Epithelial cell of prostate (primary cell): ENCODE measurements around the gene RLN3.

Experiments used
- DNase-seq: peaks from one replicate; pipeline ENCODE4 v3.0.0-alpha.2; 2011; ENCODE audit warnings: low read depth, low spot score
- H3K27ac ChIP-seq: fragments of 450-650 bp; 2 replicates; pipeline ENCODE4 v1.5.1; 2017; ENCODE audit warnings: mild to moderate bottlenecking

RLN3 gene

DNA sequence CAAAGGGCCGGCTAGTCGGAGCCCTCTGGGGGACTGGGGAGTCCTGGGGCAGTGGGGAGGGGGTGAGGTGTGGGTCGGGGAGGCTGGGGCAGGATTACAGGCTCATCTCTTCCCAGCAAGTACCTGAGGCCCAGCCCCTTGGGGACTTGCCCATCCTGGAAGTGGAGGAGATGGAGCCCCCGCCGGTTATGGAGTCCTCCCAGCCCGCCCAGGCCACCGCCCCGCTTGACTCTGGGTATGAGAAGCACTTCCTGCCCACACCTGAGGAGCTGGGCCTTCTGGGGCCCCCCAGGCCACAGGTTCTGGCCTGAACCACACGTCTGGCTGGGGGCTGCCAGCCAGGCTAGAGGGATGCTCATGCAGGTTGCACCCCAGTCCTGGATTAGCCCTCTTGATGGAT lies 24.0 kb downstream of the RLN3 start:
- no peak overlapping the region for H3K27ac ChIP-seq

DNA sequence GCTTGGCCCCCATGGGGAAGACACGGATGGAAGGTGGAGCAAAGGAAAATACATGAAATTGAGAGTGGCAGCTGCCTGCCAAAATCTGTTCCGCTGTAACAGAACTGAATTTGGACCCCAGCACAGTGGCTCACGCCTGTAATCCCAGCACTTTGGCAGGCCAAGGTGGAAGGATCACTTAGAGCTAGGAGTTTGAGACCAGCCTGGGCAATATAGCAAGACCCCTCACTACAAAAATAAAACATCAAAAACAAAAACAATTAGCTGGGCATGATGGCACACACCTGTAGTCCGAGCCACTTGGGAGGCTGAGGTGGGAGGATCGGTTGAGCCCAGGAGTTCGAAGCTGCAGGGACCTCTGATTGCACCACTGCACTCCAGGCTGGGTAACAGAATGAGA lies 24.5 kb downstream of the RLN3 start:
- DNase-seq = no peak

More for the DNA sequence above, 24.0 kb downstream of the RLN3 start:
- no peak for DNase-seq

DNA sequence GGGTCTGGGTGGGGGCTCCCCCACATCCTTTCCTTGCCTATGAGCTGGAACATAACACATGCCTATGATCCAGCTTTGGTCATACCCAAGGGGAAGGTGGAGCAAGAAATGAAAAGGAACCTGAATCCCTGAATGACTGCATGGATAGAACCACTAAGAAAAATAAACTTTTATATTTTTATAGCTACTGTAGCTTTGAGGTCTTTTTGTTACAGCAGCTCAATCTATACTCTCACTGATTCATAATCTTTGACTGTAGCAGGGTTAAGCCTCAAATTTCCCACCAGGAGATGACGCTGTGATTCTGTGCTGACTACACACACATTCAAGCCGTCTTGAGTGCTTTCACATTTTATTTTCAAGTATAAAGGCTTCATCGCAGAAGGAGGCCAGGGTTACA lies 25.1 kb downstream of the RLN3 start:
- no peak for DNase-seq
- H3K27ac ChIP-seq = no peak overlapping the region

More for the DNA sequence above, 24.5 kb downstream of the RLN3 start:
- H3K27ac ChIP-seq = no peak overlapping the region

DNA sequence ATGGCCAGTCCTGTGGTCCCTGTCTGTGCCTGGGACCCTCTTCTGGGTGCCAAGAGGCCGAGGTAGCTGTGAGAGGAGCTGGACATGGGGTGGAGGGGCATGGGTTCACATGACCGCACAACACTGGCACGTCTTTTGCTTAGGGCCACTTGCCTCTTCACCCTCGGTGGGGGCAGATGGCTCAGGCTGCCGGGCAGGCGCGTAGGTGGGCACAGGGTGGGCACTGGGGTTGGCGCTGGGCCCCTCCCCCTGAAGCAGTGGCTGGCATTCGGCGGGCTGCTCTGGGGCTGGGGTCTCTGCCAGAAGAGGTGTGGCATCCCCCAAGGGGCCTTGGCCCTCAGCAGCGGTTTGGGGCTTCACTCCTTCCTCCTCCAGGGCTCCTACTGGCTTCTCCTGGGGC lies 25.6 kb downstream of the RLN3 start:
- H3K27ac ChIP-seq = no peak overlapping the region

DNA sequence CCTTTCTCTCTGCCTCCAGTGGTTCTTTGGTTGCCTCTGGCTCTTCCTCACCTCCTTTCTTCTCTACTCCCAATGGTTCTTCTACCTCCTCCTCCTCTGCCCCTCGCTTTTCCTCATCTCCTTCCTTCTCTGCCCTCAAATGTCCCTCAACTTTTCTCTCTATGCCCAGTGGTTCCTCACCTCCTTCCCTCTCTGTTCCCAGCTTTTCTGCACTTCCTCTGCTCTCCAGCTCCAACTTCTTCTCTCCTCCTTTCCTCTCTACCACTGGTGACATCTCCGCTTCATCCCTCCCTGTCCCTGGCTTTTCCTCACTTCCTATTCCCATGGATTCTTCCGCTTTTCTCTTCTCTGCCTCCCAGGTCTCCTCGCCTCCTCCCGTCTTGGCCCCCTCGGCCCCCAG lies 26.2 kb downstream of the RLN3 start:
- no peak for DNase-seq
- H3K27ac ChIP-seq = no peak overlapping the region

More for the DNA sequence above, 25.6 kb downstream of the RLN3 start:
- DNase-seq = no peak

DNA sequence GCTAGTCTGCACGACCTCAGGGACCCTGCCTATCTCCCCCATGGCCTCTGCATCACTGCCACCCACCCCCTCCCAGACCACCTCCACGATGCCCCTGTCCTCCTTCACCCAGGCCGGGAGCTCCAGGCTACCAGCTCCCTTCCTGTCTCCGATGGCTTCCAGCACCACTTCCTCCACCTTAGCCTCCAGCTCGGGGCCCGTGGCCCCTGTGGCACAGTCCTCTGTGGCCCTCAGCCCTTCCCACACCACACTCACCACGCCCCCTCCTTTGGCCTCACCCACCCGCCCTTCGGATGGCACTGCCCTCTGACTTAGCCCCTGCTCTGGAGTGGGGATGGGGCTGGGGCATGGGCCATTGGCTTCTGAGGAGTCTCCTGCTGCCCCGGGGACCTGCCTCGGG lies 26.8 kb downstream of the RLN3 start:
- no peak overlapping the region for H3K27ac ChIP-seq
- DNase-seq = no peak

DNA sequence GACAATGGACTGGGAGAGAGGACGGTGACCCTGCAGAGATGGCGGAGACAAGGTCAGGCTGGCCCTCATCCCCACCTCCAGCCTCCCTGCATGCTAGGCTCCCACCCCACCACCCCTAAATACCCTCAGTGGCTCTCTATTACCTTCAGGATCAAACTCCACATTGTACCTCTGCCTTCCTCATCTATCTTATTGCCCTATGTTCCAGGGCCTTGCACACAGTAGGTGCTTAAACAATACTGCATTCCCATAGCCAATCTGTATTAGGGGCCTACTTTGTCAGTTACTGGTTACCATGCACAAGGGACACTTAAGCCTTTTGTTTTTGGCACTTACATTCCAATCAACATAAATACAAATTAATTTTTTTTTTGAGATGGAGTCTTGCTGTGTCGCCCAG lies 27.4 kb downstream of the RLN3 start:
- no peak overlapping the region for H3K27ac ChIP-seq
- DNase-seq = no peak

DNA sequence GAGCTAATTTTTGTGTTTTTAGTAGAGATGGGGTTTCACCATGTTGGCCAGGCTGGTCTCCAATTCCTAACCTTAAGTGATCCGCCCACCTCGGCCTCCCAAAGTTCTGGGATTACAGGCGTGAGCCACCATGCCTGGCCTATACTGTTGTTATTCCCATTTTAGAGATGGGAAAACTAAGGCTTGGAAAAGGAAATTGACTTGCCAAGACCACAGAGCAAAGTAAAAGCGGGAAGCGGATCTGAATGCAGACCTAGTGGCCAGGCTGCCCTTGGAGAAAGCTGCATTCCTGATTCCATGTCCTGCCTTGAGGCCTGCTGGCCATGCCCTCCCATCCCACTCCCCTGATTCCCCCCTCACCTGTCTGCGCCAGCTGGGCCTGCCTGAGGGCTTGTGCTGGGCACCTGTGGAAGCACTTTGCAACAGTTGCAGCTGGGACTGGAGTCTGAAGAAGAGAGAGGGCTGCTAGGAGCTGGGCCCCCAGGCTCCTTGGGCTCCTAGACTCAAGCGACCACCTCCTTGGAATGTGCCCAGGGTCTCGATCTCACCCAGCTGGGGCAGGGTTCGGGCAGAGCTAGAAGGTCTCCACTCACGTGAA lies 28.2 kb downstream of the RLN3 start:
- no peak overlapping the region for H3K27ac ChIP-seq
- DNase-seq = no peak

DNA sequence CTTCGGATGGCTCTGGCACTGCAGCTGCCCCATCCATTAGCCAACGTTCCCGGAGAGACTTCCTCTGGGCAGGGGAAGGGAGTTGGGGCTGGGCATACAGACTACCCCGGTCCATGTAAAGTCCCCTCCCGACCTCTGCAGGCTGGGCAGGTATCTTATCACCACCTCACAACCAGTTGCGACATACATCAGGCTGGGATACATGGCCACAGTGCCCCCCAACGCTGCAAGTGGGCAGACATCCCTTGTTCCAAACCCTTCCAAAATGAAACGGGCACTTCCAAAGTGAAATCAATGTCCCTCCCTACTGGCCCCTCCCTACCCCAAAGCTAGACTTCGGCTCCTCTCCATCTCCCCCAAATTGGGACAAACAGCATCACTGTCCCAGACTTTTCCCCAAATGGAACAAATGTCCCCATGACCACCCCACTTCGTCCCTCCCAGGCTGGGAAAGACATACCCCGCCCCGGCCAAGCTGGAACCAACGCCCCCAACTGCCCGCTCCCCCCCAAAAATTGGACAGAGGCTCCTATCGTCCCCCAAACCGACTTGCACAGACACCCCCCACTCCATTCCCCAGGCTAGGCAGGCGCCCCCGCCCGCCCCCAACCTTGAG lies 28.9 kb downstream of the RLN3 start:
- no peak overlapping the region for H3K27ac ChIP-seq
- no peak for DNase-seq

DNA sequence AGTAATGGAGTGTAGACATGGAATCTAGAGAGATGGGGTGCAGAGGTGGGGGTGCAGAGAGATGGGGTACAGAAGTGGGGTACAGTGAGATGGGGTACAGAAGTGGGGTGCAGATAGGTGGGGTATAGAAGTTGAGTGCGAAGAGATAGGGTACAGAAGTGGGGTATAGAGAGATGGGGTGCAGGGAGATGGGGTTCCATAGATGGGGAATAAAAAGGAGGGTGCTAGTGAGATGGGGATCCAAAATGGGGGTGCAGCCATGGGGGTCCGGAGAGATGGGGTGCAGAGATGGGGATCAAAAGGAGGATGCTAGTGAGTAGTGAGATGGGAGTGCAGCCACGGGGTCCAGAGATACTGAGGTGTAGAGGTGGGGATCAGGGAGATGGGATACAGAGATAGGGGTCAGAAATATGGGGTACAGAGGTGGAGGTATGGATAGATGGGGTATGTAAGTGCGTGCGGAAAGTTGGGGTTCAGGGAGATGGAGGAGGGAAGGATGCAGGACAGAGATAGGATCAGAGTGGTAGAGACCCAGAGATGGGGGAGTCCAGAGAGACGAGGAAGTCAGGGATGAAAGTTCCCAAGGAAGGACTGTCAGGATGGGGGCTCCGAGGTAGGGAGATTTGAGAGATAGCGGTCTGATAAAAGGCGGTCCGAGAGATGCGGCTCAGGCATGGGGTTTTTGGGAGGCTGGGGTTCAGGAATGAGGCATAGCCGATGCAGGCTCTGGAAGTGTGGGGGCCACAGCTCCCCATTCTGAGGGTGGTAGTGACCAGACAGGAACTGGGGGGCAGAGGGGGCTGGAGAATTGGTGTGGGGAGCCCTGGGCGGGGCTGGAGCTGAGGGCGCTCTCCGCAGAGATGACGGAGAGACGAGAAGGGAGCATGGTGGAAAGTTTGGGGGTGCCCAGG lies 30.5 kb downstream of the RLN3 start:
- no peak for DNase-seq
- H3K27ac ChIP-seq = no peak overlapping the region

DNA sequence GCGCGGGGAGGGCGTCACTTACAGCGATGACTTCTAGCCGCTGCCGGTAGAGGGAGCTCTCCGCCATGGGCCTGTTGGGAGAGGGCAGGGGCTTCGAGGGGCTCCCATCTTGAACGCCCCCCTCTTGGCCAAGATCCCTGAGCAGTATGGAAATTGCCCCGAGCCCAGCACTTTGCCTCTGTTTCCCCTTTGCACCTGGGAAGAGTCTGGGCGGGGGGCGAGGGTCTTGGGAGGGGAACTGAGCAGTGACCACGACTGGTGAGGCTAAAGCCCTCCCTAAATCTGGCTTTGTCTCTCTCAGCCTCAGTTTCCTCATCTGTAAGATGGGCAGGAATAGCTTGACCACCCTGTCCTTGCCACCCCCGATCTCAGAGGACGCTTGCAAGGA lies 31.1 kb downstream of the RLN3 start:
- DNase-seq = no peak
- no peak overlapping the region for H3K27ac ChIP-seq

DNA sequence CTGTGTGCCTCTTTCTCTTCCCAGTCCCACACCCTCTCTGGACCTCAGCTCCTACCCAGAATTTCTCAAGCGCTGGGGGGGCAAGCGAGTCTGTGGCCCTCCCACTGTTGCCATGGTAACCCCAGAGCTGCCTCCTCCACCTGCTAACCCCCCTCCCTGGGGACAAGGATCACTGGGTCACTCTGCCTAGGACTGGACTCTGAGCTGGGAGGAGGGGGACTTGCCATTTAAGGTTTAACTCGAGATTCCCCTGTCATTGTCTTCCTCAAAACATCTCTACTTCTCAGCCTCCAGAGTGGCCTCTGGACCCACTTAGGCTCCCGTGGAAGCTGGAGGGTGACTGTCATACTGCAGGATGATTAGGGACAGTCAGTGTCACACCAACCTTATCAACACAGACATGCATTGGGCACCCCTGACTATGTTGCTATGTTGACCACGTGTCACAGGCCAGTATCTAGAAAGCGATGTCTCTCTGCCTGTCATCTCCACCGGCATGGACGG lies 31.8 kb downstream of the RLN3 start:
- no peak overlapping the region for H3K27ac ChIP-seq
- DNase-seq = no peak

DNA sequence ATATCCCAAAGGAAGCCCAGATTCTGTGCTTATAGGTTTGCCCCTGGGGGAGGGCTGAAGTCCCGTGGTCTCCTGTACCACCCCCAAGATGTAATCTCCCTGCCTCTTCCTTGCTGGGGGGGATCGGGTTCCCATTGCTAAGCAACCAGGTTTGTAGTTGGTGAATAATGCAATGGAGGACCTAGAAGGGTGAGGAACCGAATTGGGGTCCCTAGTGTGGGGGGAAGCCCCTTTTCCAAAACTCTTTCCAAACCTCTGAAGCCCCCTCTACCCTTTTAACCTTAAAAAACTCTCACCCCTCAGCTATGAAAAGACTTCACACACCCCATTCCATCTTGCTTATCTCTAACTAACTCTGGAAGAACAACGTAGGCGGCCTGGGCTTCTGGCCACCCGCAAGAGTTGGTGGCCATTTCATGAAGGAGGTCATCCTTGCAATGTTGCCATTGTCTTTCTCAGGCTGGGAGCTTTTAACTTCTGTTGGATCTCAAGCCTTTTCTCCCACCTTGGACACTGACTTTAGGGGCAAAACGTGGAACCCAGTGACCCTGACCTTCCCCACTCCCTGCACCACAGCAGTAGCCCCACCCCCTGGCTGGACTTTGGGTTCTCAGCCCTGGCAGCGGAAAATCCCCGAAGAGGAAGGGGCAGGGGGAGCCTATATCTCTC lies 33.3 kb downstream of the RLN3 start:
- H3K27ac ChIP-seq = no peak overlapping the region
- DNase-seq = no peak

DNA sequence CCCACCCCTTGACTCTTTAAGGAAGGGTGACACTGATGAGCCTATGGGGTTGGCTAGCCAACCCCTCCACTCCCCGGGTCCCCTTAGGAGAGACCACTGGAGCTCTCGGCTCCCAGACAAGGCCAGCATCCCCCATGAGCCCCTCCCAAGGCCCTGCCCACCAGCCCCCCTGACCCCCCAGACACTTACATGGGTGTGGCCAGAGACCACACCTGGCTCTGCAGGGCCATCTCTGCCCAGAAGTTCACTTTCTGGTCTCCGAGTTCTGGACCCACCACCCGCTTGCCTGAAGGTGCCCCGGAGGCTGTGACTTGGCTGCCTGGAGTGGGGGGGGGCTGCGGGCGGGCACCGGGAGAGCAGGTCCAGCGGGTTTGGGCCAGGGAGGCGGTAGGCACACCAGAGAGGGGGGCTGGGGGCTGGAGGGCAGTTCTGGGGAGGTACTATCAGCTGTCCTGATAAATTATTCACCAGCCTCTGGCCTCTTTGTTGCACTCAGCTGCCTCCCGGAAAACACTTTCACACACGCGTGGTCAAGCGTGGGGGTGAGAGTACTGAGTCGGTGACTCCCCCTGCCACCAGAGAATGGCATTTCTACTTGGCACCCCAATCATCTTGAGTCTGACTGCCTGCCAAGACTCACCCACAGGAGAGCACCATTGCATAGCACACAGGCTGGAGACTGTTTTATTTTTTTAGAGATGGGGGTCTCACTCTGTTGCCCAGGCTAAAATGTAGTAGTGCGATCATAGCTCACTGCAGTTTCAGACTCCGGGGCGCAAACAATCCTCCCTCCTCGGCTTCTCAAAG lies 34.0 kb downstream of the RLN3 start, which contains the start of gene PALM3:
TSS of gene PALM3 (minus strand) at position 326 of the 807 bp plus-strand sequence. CDS start at position 230, 96 bp downstream.
- no peak within 1 kb of the TSS for H3K27ac ChIP-seq
- no peak for DNase-seq

DNA sequence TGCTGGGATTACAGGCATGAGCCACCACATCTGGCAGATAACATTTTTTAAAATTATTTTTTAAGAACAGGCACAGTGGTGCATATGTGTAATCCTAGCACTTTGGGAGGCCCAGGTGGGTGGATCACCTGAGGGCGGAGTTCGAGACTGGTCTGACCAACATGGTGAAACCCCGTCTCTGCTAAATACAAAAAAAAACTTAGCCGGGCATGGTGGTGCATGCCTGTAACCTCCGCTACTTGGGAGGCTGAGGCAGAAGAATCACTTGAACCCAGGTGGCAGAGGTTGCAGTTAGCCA lies 34.6 kb downstream of the RLN3 start:
- H3K27ac ChIP-seq = no peak overlapping the region
- DNase-seq = no peak

DNA sequence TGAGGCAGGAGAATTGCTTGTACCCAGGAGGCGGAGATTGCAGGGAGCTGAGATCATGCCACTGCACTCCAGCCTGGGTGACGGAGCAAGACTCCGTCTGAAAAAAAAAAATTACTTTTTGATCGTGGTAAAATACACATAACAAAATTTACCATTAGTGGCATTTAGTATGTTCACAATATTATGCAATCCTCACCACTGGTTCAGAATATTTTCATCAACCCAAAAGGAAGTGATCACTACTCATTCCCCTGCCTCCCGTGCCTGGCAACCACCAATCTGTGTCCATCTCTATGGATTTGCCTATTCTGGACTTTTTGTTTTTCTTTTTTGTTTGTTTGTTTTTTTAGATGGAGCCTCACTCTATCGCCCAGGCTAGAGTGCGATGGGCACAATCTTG lies 35.2 kb downstream of the RLN3 start:
- no peak overlapping the region for H3K27ac ChIP-seq
- no peak for DNase-seq

DNA sequence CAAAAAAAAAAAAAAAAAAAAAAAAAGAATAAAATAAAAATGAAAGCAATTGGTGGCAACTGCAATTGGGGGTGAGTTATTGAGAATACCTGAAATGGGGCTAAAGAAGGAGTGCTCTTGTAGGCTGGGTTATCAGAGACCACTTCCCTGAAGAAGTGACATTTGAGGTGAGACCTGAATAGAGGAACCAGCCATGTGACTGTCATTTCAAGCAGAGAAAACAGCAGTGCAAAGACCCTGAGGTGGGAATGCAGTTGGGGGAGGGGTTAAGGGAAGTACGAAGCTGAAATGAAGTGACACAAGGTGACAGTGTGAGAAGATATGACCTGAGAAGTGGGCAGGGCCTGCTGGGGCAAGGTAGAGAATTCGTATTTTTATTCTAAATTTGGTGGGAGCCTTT lies 38.2 kb downstream of the RLN3 start:
- DNase-seq = no peak
- no peak overlapping the region for H3K27ac ChIP-seq

DNA sequence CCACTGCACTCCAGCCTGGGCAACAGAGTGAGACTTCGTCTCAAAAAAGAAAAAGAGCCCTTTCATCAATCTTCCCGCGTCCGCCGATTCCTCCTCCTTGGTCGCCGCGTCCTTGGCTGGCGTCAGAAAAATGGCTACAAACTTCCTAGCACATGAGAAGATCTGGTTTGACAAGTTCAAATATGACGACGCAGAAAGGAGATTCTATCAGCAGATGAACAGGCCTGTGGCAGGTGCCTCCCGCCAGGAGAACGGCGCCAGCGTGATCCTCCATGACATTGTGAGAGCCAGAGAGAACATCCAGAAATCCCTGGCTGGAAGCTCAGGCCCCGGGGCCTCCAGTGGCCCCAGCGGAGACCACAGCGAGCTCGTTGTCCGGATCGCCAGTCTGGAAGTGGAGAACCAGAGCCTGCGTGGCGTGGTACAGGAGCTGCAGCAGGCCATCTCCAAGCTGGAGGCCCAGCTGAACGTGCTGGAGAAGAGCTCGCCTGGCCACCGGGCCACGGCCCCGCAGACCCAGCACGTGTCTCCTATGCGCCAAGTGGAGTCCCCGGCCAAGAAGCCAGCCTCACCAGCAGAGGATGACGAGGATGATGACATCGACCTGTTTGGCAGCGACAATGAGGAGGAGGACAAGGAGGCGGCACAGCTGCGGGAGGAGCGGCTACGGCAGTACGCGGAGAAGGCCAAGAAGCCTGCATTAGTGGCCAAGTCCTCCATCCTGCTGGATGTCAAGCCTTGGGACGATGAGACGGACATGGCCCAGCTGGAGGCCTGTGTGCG lies 42.5 kb downstream of the RLN3 start:
- H3K27ac ChIP-seq = no peak overlapping the region
- no peak for DNase-seq
